MCF 10A (cell line): Measurements from ENCODE around the gene CSF1. TPM values are rescaled to one million over a fixed set of nuclear protein-coding genes. Genes with fewer than 3 reads are reported as not detected.

ENCODE experiments used
- BruUV-seq: library from RNA; stranded (reverse); fragments of 400-500 nt; replicated peaks from 2 replicates; lab custom pipeline; 2021; lab: Mats Ljungman, UMichigan
- CTCF ChIA-PET: fragments of 300-600 bp; sonication (Branson Sonifier 250); formaldehyde crosslinking; extraction: SDS; loops from one replicate; lab custom pipeline; 2021; ENCODE audit warnings: antibody characterized with exemption, inconsistent platforms; lab: Yijun Ruan, JAX
- POLR2A ChIA-PET: fragments of 300-600, 350-650 bp; sonication (Branson Sonifier 250); formaldehyde crosslinking; extraction: SDS; loops from one replicate; lab custom pipeline; 2020; ENCODE audit warnings: antibody characterized with exemption, inconsistent platforms; lab: Yijun Ruan, JAX
- DNase-seq: peaks from one replicate; pipeline ENCODE4 v3.0.0-alpha.2; 2018; ENCODE audit not compliant: unreplicated experiment
- H3K27ac Mint-ChIP-seq: one replicate; pipeline ENCODE4 v1.8.0; 2022; ENCODE audit warnings: mild to moderate bottlenecking, low read depth, mixed read lengths; ENCODE audit not compliant: unreplicated experiment
- H3K27me3 Mint-ChIP-seq: one replicate; pipeline ENCODE4 v1.8.0; 2022; ENCODE audit warnings: mixed read lengths; ENCODE audit not compliant: insufficient read depth, unreplicated experiment
- H3K36me3 Mint-ChIP-seq: one replicate; pipeline ENCODE4 v1.8.0; 2022; ENCODE audit warnings: mild to moderate bottlenecking, moderate library complexity, mixed read lengths; ENCODE audit not compliant: insufficient read depth, unreplicated experiment
- H3K4me1 Mint-ChIP-seq: one replicate; pipeline ENCODE4 v1.8.0; 2022; ENCODE audit warnings: mixed read lengths; ENCODE audit not compliant: insufficient read depth, unreplicated experiment
- H3K4me3 Mint-ChIP-seq: one replicate; pipeline ENCODE4 v1.8.0; 2022; ENCODE audit warnings: mild to moderate bottlenecking, moderate library complexity, mixed read lengths; ENCODE audit not compliant: unreplicated experiment
- H3K9me3 Mint-ChIP-seq: one replicate; pipeline ENCODE4 v1.8.0; 2022; ENCODE audit warnings: mixed read lengths; ENCODE audit not compliant: unreplicated experiment
- CTCF ChIP-seq: fragments of 200-600 bp; IDR thresholded peaks from one replicate; pipeline ENCODE4 v1.8.0; 2022; ENCODE audit warnings: antibody characterized with exemption, mild to moderate bottlenecking; ENCODE audit not compliant: unreplicated experiment
- intact Hi-C: fragments of 100-400 bp; cut with micrococcal nuclease; formaldehyde crosslinking; loops from 2 replicates; pipeline ENCODE4 v1.14.1; 2022
- total RNA-seq: library from RNA; stranded (reverse); gene quantifications from 2 replicates; pipeline ENCODE4 v1.2.3, GENCODE V29; 2022

The CSF1 gene
- total RNA-seq, 1 experiment from 2014 or later = 6.3 TPM

GRCh38 chr1:109894823-109895719 is 15.6 kb upstream of the CSF1 start:
- Mint-ChIP-seq H3K9me3 (no peaks in the 10 kb centered on the region), H3K27ac (no peak overlapping the region), H3K36me3 (no peaks in the 10 kb centered on the region), H3K4me1 (peaks cover 16% of the 10 kb centered on the region), H3K4me3 (no peak overlapping the region), H3K27me3 (no peaks in the 10 kb centered on the region)
- POLR2A ChIA-PET = no interaction called here
- CTCF ChIA-PET = interaction anchor here (0.5 to 0.7 kb wide), 2 partner anchors 9 to 90 kb away, joined by 3 read pairs; partner anchors contain the start of gene AHCYL1
- DNase-seq = no peak
- TF ChIP-seq CTCF = no peak
- BruUV-seq = no TSS peak
- intact Hi-C loops = no loop called here

GRCh38 chr1:109895720-109896504 is 14.7 kb upstream of the CSF1 start:
- BruUV-seq = no TSS peak
- Mint-ChIP-seq H3K9me3 (no peaks in the 10 kb centered on the region), H3K27me3 (no peaks in the 10 kb centered on the region), H3K36me3 (no peaks in the 10 kb centered on the region), H3K27ac (no peak overlapping the region), H3K4me3 (no peak overlapping the region), H3K4me1 (peaks cover 16% of the 10 kb centered on the region)
- ChIA-PET CTCF (interaction anchor here (0.5 to 1.2 kb wide), 3 partner anchors 8 to 602 kb away, joined by 3 read pairs; no protein-coding TSS in a partner anchor), POLR2A (interaction anchor here (0.6 kb wide), 1 partner anchor 276 kb away, joined by 3 read pairs; the partner anchor contains the start of genes AMPD2 and GNAT2)
- no peak for TF ChIP-seq CTCF
- peak; percentile 56 for DNase-seq
- intact Hi-C loops = no loop called here

- Mint-ChIP-seq H3K27me3 (no peaks in the 10 kb centered on the region), H3K36me3 (no peaks in the 10 kb centered on the region), H3K9me3 (no peaks in the 10 kb centered on the region), H3K4me3 (no peak overlapping the region), H3K27ac (no peak overlapping the region), H3K4me1 (peaks cover 17% of the 10 kb centered on the region)
- TF ChIP-seq CTCF = no peak
- ChIA-PET POLR2A (no interaction called here), CTCF (interaction anchor here (1.2 kb wide), 1 partner anchor 12 kb away, joined by 3 read pairs; no protein-coding TSS in a partner anchor)
- intact Hi-C loops = no loop called here
- BruUV-seq = no TSS peak
- no peak for DNase-seq
These were observed 14.0 kb upstream of the CSF1 start for GRCh38 chr1:109896681-109897080.
